Activated CD8-positive, alpha-beta memory T cell treated with anti-CD3 and anti-CD28 coated beads for 4 hours (primary cell): Measurements from ENCODE around the gene ARHGEF7.

Experiments used
- DNase-seq, 2 donors: peaks; one replicate each; pipeline ENCODE4 v3.0.0-alpha.2; 2020; ENCODE audit warnings: low read depth in 2 of 2

Gene ARHGEF7

DNA sequence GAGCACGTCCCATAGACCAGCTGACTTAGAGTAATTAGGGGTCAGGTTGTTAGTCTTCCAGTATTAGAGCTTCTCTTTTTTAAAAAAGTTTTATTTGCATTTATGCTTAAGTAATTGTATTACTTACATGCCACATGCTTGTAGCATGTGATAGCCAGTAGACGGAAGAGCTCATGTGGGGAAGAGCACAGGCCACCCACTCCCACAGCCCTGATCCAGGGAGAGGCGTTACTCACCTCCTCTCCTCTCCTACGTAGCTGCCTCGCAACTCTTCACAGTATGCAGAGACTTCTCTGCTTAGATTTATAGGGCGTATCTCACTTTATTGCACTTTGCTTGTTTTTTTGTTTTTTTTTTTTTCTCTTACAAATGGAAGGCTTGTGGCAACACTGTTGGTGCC is 110.1 kb downstream of the ARHGEF7 start:
- DNase-seq, result no peak

DNA sequence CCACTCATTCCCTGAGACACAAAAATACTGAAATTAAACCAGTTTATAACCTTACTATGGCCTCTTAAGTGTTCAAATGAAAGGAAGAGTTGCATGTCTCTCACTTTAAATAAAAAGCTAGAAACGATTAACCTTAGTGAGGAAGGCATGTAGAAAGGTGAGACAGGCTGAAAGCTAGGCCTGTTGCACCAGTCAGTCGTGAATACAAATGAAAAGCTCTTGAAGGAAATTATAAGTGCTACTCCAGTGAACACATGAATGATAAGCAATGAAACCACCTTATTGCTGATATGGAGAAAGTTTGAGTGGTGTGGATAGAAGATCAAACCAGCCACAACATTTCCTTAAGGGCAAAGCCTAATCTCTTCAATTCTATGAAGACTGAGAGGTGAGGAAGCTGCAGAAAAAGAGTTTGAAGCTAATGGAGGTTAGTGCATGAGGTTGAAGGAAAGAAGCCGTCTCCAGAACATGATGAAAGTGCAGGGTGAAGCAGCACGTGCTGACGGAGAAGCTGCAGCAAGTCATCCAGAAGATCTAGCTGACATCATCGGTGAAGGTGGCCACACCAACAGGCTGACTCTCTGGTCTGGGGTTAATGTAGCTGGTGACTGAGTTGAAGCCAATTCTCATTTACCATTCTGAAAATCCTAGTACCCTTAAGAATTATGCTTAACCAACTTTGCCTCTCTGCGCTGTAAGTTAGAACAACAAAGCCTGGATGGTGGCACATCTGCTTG is 110.9 kb downstream of the ARHGEF7 start:
- DNase-seq, result no peak

DNA sequence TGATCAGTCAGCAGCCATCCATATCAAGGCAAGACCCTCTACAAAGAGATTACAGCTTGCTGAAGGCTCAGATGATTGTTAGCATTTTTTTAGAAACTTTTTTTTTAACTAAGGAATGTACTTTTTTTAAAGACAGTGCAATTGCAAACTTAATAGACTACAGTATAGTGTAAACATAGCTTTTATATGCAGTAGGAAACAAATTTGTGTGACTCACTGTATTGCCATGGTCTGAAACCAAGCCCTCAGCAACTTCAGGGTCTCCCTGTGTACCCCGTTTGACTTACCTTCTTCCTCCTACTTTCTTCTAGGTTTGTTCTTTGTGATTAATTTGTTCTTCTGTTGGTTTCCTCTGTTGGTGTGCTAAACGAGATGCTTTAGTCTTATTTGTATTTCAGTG is 112.3 kb downstream of the ARHGEF7 start:
- DNase-seq, result no peak

DNA sequence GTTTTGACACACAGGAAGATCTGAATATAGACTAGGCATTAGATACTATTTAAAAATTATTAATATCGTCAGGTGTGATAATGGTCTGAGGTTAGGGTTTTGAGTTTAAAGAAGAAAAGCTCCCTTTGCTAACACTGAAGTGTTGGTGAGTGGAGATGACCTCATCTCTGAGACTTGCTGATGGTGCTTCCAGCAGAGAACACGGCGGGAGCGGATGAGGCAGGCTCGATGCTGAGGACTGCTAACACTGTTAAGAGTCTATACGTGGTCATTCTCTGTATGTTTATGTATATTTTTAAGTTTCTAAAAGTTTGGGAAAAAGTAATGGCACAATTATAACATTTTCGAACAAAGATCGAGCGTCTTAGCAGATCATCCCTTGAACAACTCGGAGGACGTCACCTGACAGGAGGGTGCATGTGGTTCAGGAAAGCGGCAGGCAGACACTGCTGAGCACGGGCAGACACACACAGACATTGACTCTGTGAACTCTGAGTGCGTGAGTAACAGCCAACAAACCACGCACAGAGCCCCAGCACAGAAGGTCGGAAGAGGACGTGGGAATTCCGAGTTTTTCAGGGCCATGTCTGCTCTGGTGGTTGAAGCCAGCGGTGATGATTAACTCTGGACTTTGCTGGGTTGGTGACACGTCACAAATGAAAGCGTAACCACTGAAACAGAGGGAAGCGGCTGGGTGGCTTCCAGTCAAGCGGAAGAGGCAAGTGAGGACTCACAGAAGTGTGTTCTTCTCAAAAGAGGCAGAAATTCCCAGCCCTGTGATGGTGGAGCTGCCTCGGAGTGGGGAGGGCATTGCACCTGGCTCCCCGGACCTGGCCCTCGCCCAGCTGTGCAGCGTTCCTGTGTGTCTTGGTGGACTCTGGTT is 113.4 kb downstream of the ARHGEF7 start:
- no peak for DNase-seq

DNA sequence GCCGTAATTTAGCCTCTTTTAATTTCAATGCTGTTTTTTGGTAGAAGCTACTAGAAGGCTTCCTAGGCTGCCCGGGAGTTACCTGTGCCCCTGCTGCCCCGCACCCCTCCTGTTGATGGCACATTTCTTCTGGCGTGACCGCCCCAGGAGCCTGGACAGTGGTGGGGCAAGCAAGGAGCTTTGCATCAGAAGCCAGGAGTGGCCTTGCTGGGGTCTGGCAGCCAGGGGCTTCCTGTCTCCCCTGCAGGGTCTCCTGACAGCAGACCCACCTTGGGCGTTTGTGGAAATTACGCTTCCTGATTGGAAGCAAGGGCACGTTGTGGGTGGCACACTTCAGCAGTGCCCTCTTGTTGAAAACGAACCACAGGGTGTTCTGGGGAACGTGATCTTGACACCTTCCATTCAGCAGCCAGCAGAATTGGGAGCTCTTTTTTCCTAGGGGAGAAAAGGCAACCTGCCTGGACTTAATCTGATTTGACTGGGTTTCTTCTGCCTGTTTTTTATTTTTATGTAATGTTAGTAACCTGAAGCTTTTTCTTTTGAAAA is 115.3 kb downstream of the ARHGEF7 start:
- no peak for DNase-seq

DNA sequence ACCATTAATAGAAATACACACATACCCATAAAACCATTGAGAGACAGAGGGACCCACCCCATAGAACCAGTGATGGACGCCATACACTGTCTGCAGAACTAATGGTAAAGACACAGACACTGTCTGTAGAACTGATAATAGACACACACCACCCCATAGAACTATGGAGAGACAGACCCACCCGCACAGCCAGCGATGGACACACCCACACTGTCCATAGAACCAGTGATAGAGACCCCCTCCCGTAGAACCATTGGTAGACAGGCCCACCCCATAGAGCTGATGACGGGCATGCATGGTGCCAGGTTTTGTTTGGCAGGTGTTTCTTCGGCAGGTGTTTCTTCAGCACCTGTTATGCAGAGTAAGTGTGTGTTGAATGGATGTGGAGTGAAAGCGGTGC is 117.1 kb downstream of the ARHGEF7 start:
- no peak for DNase-seq

DNA sequence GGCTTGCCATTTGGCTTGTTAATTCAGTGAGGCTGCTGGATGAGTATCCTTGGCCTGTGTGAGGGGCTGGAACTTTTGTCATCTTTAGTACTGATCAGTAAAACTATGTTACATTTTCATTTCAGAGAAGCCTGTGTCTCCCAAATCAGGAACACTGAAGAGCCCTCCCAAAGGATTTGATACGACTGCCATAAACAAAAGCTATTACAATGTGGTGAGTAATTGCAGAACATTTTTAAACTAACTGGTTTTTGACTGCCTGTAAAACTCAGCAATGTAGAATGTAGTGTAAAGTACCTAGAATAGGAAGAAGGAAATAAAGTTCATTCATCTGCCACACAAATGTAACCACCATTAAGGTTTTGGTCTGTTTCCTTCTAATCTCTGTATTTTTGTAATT is 118.0 kb downstream of the ARHGEF7 start:
- no peak for DNase-seq

DNA sequence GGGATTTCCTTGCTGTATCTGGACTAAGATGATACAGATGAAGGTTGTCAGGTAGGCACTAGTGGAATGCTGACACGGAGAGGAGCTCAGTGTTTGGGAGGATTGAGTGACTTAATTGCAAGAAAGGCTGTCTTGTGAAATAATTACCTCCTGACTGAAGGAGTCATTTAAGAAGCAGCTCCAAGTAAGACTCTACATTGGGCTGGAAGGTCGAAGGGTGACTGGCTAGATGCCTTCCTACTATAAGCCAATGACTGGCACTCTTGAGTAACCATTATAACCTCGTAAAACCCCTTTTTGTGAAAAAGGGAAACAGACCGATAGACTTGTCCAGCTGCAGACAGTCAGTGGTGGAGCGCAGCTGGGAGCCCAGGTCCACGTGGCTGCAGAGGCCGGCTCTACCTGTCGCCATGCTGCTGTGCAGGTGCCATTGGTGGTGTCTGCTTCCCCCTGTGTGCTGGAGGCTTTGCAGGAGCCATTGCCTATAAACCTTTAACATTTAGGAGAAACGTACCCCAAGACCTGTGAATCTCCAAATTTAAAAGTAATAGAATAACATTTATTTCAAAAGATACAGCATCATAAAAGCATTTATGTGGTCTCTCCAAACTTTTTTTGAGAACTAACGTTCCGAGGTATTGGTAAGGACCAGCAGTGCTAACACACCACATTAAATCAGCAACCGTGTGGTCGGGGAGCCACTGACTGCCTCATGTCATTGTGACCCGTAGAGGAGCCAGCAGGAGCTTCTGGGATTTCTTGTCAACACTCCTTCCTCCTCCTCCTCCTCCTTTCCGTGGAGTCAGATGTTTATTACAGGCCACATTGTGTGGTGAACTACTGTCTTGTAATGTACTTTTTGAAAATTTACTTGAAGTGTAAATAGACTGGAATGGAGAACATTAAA is 124.9 kb downstream of the ARHGEF7 start:
- no peak for DNase-seq

DNA sequence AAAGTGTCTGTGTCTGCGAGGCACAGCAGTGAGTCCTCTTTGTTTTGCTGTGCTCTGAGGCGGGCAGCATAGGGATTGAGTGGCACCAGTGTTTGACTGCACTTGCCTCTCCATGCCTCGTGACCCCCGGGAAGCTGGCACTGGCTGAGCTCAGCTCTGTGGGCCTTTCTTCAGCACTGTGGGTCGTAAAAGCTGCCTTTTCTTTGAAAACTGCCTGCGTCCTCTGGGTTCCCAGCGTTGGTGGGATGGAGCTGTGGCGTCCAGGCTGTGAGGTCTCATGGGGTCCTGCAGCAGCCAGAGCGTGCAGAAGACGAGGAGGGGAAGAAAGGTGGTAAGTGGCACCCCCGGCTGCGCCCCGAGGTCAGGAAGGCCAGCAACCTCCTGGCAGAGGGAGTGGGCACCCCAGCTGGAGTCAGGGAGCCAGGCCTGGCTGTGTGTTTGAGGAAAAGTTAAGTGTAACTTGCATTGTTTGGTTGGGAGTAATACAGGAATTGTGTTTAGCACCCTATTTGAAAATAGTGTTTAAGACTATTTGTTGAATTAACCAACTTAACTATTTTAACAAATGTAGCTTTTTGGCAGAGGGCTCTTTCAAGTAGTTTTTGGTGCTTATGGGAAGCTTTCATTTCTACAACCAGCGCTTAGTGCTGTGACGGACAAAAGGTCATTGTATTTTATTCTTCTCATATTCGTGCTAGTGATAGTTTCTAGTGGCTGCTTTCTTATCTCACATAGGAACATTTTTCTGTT is 126.1 kb downstream of the ARHGEF7 start:
- no peak for DNase-seq

DNA sequence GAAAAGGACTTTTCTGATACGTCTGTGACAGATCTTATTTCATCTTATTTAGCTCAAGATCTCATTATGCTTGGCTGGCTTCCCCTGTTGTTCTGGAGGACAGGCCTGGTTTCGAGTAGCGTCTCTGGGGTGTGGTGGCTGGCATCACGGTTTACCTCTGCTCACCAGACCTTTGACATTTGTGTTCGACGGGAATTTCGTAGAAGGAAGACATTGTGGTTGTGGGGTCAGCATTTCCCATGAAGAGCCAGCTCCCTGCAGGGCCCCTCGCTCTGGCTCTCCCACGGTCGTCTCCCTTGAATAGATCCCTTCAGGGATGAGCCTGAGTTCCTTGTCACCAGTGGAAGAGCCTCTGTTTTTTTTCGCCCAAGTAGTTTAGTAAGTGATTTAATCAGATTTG is 126.8 kb downstream of the ARHGEF7 start:
- DNase-seq, result no peak

DNA sequence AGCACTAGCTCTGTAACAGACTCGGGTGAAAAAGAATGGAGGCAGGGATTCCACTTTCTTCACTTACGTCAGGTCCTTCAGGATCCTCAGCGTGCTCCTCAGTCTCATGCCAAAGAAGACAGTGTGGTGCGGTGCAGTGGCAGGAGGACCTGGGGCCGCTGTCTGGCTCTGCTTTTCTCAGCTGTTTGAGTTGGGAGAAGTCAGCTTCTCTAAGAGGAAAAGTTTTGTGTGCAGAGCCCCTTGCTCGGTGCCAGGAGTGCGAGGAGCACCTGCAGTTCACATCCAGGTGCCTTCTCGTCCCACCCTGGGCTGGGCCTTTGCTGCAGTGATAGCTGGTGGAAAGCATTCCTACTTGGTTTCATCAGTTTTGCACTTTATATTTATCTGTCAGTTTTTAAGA is 127.5 kb downstream of the ARHGEF7 start:
- DNase-seq, result no peak

DNA sequence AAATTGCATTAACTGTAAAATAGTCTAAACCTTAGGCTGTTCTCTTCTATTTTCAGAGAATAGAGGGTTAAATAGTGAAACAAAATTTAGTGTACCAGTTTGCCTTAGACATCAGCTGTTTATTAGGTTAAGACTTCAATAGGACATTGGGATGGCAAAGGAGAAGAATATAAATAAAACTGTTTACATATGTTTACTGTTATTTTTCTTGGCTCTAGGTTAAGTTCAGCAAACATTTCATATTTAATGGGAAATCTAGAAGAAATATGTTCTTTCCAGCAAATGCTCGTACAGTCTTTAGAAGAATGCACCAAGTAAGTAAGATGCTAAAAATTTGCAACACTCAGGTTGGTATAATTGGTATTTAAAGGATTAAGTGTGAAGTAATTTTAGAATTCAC is 128.9 kb downstream of the ARHGEF7 start:
- no peak for DNase-seq

DNA sequence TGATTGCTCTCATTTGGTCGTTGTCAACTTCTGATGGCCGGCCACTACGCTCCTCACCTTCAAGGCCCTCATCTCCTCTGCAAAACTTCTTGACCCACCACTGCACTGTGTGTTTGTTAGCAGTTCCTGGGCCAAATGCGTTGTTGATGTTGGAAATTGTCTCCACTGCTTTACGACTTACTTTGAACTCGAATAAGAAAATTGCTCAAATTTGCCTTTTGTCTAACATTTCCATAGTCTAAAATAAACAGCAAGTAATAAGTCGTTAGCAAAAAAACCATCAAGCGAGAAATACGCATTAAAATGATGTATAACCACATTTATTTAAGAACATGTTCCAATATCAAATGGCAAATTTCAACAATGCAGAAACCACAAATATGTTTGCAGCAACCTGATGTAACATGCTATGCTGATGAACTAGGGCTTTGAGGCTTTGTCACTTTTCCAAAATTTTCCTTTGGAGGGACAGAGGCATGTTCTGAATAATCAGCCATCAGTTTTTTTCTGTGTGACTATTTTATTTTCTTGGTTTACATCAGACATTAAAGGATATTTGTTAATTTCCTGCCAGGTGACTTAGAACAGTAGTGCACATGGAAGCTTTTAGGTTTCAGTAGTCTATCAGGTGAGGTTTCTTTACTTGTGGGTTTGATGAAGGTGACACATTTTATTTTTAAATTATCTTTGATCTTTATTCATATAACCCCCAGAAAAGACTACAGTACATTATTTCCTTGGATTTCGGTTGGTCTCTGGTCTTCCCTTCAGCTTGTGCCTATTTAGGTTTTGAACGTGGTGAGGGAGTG is 130.7 kb downstream of the ARHGEF7 start:
- no peak for DNase-seq

DNA sequence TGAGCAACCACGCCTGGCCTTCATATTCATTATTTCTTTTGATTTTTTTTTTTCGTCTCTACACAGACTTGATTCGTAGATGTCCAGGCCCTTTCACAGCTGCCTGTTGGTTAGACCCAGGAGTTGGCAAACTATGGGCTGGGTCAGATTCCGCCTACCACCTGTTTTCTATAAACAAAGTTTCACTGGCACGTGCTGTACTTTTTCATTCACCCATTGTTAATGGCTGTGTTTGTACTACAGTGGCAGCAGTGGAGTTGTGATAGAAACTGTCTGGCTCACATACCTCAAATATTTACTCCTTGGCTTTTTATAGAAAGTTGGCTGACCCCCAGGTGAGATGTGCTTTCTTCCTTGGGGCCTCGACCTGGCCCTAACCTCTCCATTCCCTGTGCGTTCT is 132.4 kb downstream of the ARHGEF7 start:
- no peak for DNase-seq

DNA sequence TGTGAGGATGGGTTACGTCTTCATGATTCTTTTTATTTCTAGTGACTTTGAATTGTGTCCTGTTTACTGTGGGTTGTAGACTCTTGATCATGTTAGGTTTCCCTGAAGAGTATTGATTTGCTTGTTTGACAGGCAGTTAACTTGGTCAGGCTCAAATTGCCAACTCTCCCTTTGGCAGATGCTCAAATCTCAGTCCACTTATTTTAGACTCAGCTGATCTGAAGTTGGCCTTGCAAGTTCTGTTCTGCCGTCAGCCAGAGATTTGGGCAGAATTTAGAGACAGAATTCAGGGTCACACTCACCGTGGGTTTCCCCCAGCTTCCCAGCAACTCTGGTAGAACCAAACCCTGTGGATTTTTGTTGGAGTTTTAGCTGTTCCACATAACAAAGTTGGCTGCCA is 133.7 kb downstream of the ARHGEF7 start:
- no peak for DNase-seq

DNA sequence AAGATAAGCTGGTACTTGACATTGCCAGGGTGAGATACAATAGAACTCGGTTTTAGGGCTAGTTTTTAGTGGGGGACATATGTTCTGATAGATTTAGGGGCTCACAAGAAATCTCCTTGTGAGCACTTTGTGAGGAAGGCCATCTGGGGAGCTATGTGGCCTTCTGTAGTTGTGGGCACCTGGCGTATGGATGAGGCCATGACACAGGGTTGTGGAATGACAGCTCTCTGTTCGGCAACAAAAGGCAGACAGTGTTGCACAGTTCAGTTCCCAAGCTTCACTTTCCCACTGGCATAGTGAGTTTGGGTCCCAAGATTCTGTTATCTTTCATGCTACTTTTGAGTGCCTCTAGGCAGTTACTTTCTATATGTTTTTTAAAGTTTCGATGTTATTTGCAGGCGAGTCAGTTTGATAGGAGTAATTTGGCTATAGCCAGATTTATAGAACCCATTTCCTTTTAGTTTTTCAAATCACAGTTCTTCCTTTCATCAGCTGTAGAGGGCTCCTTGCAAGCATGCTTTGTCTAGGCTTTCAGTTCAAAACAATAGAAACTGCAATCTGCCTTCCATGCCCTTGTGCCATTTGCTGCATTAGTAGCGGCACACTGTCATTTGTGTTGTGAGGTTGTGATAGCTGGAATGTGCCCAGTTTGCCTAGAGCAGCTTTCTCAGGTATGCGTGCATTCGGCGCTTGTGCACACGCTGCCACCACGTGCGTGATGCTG is 134.7 kb downstream of the ARHGEF7 start:
- DNase-seq, result no peak

DNA sequence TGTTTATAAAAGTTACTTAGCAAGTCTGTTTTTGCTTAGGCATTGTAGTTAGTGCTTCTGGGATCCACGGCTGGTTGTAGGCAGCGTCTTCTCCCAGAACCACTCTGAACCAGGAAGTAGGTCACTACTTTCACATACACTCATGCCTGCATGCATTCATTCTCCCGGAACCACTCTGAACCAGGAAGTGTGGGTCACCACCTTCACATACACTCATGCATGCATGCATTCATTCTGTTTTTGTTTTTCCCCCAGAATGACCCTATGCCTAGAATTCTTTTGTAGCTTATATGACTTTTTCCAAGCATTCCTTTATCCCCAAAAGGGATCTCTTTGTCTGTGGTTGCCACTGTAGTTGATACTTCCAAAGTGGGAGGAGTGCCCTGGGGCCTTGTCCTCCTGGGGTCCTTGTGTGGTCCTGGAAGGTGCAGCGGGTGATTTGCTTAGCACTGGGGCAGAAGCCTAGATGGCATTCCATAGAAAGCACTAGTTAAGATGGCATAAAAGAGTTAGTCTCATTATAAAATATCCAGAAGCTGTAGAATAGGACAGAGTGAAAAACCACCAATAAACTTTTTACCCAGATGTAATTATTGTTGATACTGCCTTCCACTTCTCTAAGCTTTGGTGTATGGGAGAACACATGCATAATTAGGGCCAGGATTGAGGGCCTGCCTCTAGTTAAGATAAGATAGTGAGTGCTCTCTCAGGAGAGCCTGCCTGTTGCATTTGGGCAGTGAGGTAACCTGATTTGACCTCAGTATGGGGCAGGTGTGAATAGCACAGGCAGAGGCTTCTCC is 136.7 kb downstream of the ARHGEF7 start:
- no peak for DNase-seq

DNA sequence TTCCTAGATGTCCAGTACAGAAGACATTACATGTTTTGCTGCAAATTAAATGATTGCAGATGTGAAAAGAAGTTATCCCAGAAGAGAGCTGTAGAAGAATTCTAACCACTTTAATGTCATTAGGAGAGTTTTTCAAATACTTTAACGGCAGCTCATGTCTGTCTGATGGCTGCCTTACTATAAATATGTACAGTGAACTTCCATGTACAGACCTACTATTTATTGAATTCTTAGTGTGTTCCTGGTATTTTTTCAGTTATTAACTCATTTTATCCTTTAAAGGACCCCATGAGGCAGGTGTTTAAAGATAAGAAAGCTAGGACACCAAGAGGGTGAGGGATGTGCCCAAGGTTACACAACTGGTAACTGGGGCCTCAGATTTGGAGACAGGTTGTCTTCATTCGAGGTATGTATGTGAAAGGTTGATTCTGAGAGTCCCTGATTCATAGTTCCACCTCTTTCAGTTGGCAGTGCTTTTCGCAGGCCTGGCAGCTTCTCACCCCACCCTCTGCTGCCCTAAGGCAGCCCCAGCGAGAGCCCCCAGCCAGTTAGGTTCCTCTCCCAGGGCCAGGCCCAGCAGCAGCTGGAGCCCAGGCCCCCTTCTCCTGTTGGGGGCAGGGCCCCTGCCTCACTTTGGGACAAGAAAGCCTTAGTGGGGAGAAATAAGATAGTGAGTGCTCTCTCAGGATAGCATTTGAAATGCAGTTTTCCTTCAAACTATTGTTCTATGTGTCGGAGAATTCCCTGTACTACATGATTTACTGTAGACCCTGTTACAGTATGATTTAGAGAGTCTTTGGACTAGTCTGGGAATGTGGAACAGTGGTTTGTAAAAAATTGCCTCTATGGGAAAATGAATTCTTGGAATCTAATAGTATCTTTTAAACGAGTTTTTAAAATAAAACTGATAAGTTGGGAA is 137.6 kb downstream of the ARHGEF7 start:
- no peak for DNase-seq
